MM.1S (cell line): ENCODE data around the gene EMILIN2.

Source experiments
- CTCF ChIP-seq: fragments of 300-600 bp; sonication (generic); IDR thresholded peaks from 2 replicates; pipeline ENCODE4 v1.5.1; 2016; ENCODE audit warnings: antibody characterized with exemption, low read length, mixed read lengths
- EZH2 ChIP-seq: fragments of 300-600 bp; sonication (generic); optimal IDR thresholded peaks from 2 replicates; pipeline ENCODE3; 2017; ENCODE audit warnings: low read depth, mild to moderate bottlenecking, antibody characterized with exemption, low read length, mixed read lengths
- EZH2phosphoT487 ChIP-seq: fragments of 300-600 bp; sonication (generic); IDR thresholded peaks from 2 replicates; pipeline ENCODE4 v1.6.1; 2018; ENCODE audit warnings: antibody characterized with exemption, low read length

- TF ChIP-seq CTCF: no peak
- TF ChIP-seq EZH2: no peak
- no peak for TF ChIP-seq EZH2phosphoT487
Measured at GRCh38 chr18:2848247-2849246, 1.7 kb downstream of the EMILIN2 start.
